ENCODE results near the gene CREB5. TPM values are rescaled to one million over a fixed set of nuclear protein-coding genes. Genes with fewer than 3 reads are reported as not detected.

Gene CREB5
- total RNA-seq, 1 donor from 2014 or later, result 10.3 TPM

GRCh38 chr7:28640001-28640400 is 227.7 kb downstream of the CREB5 start:
- DNase-seq (no peak), ATAC-seq (no peak)
- no peaks in the 10 kb centered on the region for H3K4me1 ChIP-seq
- no peak overlapping the region for H3K27ac ChIP-seq
- H3K9me3 ChIP-seq, result no peaks in the 10 kb centered on the region
- no peak for TF ChIP-seq CTCF (IDR thresholded peaks at IDR 0.05)
- no peak overlapping the region for H3K4me3 ChIP-seq
- no peaks in the 10 kb centered on the region for H3K27me3 ChIP-seq (ENCODE audit: low read depth)
- intact Hi-C loops (cut with DNase I), result no loop called here
- H3K36me3 ChIP-seq, result no peaks in the 10 kb centered on the region

- H3K27me3 ChIP-seq (ENCODE audit: low read depth), result no peaks in the 10 kb centered on the region
- no peaks in the 10 kb centered on the region for H3K9me3 ChIP-seq
- no peaks in the 10 kb centered on the region for H3K4me1 ChIP-seq
- H3K36me3 ChIP-seq, result no peaks in the 10 kb centered on the region
- intact Hi-C loops (cut with DNase I), result no loop called here
- DNase-seq (no peak), ATAC-seq (no peak)
- no peak overlapping the region for H3K27ac ChIP-seq
- TF ChIP-seq CTCF (IDR thresholded peaks at IDR 0.05), result no peak
- no peak overlapping the region for H3K4me3 ChIP-seq
These were observed 229.6 kb downstream of the CREB5 start for GRCh38 chr7:28641752-28642545.

- intact Hi-C loops (cut with DNase I), result no loop called here
- Histone ChIP-seq H3K4me3 (no peak overlapping the region), H3K27me3 (ENCODE audit: low read depth) (no peaks in the 10 kb centered on the region), H3K9me3 (no peaks in the 10 kb centered on the region), H3K27ac (no peak overlapping the region), H3K36me3 (no peaks in the 10 kb centered on the region), H3K4me1 (no peaks in the 10 kb centered on the region)
- no peak for ATAC-seq
- TF ChIP-seq CTCF (IDR thresholded peaks at IDR 0.05), result no peak
- no peak for DNase-seq
These were observed 230.9 kb downstream of the CREB5 start for GRCh38 chr7:28643188-28643569.

GRCh38 chr7:28643584-28644340 is 231.4 kb downstream of the CREB5 start:
- H3K9me3 ChIP-seq, result no peaks in the 10 kb centered on the region
- no peak overlapping the region for H3K4me3 ChIP-seq
- H3K4me1 ChIP-seq, result no peaks in the 10 kb centered on the region
- no peaks in the 10 kb centered on the region for H3K36me3 ChIP-seq
- no peak for DNase-seq
- H3K27ac ChIP-seq, result no peak overlapping the region
- H3K27me3 ChIP-seq (ENCODE audit: low read depth), result no peaks in the 10 kb centered on the region
- TF ChIP-seq CTCF (IDR thresholded peaks at IDR 0.05), result no peak
- intact Hi-C loops (cut with DNase I), result no loop called here
- ATAC-seq, result no peak

GRCh38 chr7:28645866-28646265 is 233.5 kb downstream of the CREB5 start:
- ATAC-seq (no peak), DNase-seq (no peak)
- no peak for TF ChIP-seq CTCF (IDR thresholded peaks at IDR 0.05)
- no peaks in the 10 kb centered on the region for H3K9me3 ChIP-seq
- H3K27ac ChIP-seq, result no peak overlapping the region
- no peaks in the 10 kb centered on the region for H3K27me3 ChIP-seq (ENCODE audit: low read depth)
- no peaks in the 10 kb centered on the region for H3K36me3 ChIP-seq
- intact Hi-C loops (cut with DNase I), result no loop called here
- no peak overlapping the region for H3K4me3 ChIP-seq
- H3K4me1 ChIP-seq, result no peaks in the 10 kb centered on the region

Data from lower lobe of right lung (tissue), 2 donors.